Jurkat, Clone E6-1 (cell line): ENCODE results near the gene ENTPD6. TPM values are rescaled to one million over a fixed set of nuclear protein-coding genes. Genes with fewer than 3 reads are reported as not detected.
"Not testable (repeated sequence)": the region's sequence is repeated elsewhere in the genome, so short reads cannot be mapped to it uniquely, and the experiment has no call there.

Experiments used
- DNase-seq: peaks from one replicate; pipeline ENCODE4 v3.0.0-alpha.2; 2011; ENCODE audit warnings: low read depth, low spot score
- H3K4me3 ChIP-seq: 2 replicates; pipeline ENCODE4 v1.5.1; 2011; ENCODE audit warnings: mild to moderate bottlenecking, low read length, control low read depth, moderate library complexity
- polyA plus RNA-seq: library from polyadenylated mRNA; unstranded; fragments of >200 nt; gene quantifications from one replicate; pipeline ENCODE4 v1.2.1, GENCODE V29; 2012; ENCODE audit warnings: missing spikeins; ENCODE audit not compliant: insufficient read length, insufficient read depth

Gene ENTPD6
- polyA plus RNA-seq, result 64.8 TPM

GRCh38 chr20:25195014-25195961 lies at the start of gene ENTPD6:
Gene ENTPD6, plus strand, starts transcription at chr20:25195712. Its CDS starts 10,825 bp downstream, at chr20:25206537.
- peak within 1 kb of the TSS; percentile 89 for H3K4me3 ChIP-seq

GRCh38 chr20:25146976-25147375 lies 48.5 kb upstream of the ENTPD6 start:
- DNase-seq, result no peak

More at GRCh38 chr20:25195014-25195961, at the start of gene ENTPD6:
- DNase-seq, result peak; percentile 83

GRCh38 chr20:25147716-25148115 lies 47.8 kb upstream of the ENTPD6 start:
- DNase-seq, result no peak

More at GRCh38 chr20:25146976-25147375, 48.5 kb upstream of the ENTPD6 start:
- no peak overlapping the region for H3K4me3 ChIP-seq

GRCh38 chr20:25148181-25148981 lies 47.1 kb upstream of the ENTPD6 start:
- no peak overlapping the region for H3K4me3 ChIP-seq
- no peak for DNase-seq

More at GRCh38 chr20:25147716-25148115, 47.8 kb upstream of the ENTPD6 start:
- no peak overlapping the region for H3K4me3 ChIP-seq

GRCh38 chr20:25148982-25149846 lies 46.3 kb upstream of the ENTPD6 start:
- no peak overlapping the region for H3K4me3 ChIP-seq
- no peak for DNase-seq

- no peak overlapping the region for H3K4me3 ChIP-seq
- DNase-seq, result no peak
Measured at GRCh38 chr20:25150016-25150415, 45.5 kb upstream of the ENTPD6 start.

- H3K4me3 ChIP-seq, result no peak overlapping the region
- no peak for DNase-seq
Measured at GRCh38 chr20:25158043-25158442, 37.5 kb upstream of the ENTPD6 start.

GRCh38 chr20:25160467-25160866 lies 35.0 kb upstream of the ENTPD6 start:
- no peak overlapping the region for H3K4me3 ChIP-seq
- DNase-seq, result no peak

GRCh38 chr20:25160897-25161296 lies 34.6 kb upstream of the ENTPD6 start:
- no peak for DNase-seq
- no peak overlapping the region for H3K4me3 ChIP-seq

- H3K4me3 ChIP-seq, result no peak overlapping the region
- DNase-seq, result no peak
Measured at GRCh38 chr20:25165128-25165527, 30.4 kb upstream of the ENTPD6 start.

GRCh38 chr20:25166105-25166782 lies 29.3 kb upstream of the ENTPD6 start:
- not testable (repeated sequence) for DNase-seq, H3K4me3 ChIP-seq

- DNase-seq, result no peak
- no peak overlapping the region for H3K4me3 ChIP-seq
Measured at GRCh38 chr20:25173321-25173720, 22.2 kb upstream of the ENTPD6 start.

- H3K4me3 ChIP-seq, result no peak overlapping the region
- no peak for DNase-seq
Measured at GRCh38 chr20:25173886-25174308, 21.6 kb upstream of the ENTPD6 start.

GRCh38 chr20:25176184-25176583 lies 19.3 kb upstream of the ENTPD6 start:
- no peak for DNase-seq
- no peak overlapping the region for H3K4me3 ChIP-seq

- DNase-seq, result no peak
- H3K4me3 ChIP-seq, result no peak overlapping the region
Measured at GRCh38 chr20:25177890-25178321, 17.6 kb upstream of the ENTPD6 start.

GRCh38 chr20:25178563-25179438 lies 16.7 kb upstream of the ENTPD6 start:
- no peak overlapping the region for H3K4me3 ChIP-seq
- DNase-seq, result peak; percentile 49

- DNase-seq, result no peak
- no peak overlapping the region for H3K4me3 ChIP-seq
Measured at GRCh38 chr20:25179439-25180089, 15.9 kb upstream of the ENTPD6 start.
